A549 (cell line): ENCODE measurements around the gene MROH7. TPM values are rescaled to one million over a fixed set of nuclear protein-coding genes. Genes with fewer than 3 reads are reported as not detected.

Source experiments
- ATAC-seq, 2 experiments: fragments of 200-7000 bp in 1 of 2; fragments of >200 bp in 1 of 2; cut with Nextera tagmentation in 1 of 2; cut with Tn5 transposase in 1 of 2; 3 replicates each; pipeline versions ENCODE4 v1.8.0 to v1.9.1; 2018 to 2020; ENCODE audit warnings: mild to moderate bottlenecking in 1 of 2, moderate library complexity in 1 of 2
- CTCF ChIA-PET: fragments of 300-600 bp; sonication (Branson Sonifier 250); formaldehyde crosslinking; extraction: SDS; loops from one replicate; lab custom pipeline; 2021; ENCODE audit warnings: antibody characterized with exemption, inconsistent platforms; lab: Yijun Ruan, JAX
- POLR2A ChIA-PET: fragments of 350-600 bp; formaldehyde crosslinking; extraction: SDS; loops from one replicate; lab custom pipeline; 2021; ENCODE audit warnings: antibody characterized with exemption, inconsistent platforms; lab: Yijun Ruan, JAX
- DNase-seq, 2 experiments: peaks; one replicate each; pipeline versions ENCODE4 v3.0.0 to v3.0.0-alpha.2; 2011 to 2016; ENCODE audit warnings: low read depth in 1 of 2, low spot score in 1 of 2
- FAIRE-seq: peaks from 2 replicates; lab custom pipeline; 2011; peaks lifted over from hg19 to GRCh38; lab: Jason Lieb, UNC
- H3K27ac ChIP-seq, 2 experiments: fragments of >200 bp; sonication (Bioruptor Twin); formaldehyde crosslinking; 3 replicates each; pipeline ENCODE4 v1.5.1; 2016 to 2017
- H3K4me1 ChIP-seq: fragments of >200 bp; sonication (Bioruptor Twin); formaldehyde crosslinking; 3 replicates; pipeline ENCODE4 v1.6.1; 2016
- H3K4me2 ChIP-seq: fragments of >200 bp; sonication (Bioruptor Twin); formaldehyde crosslinking; 3 replicates; pipeline ENCODE4 v1.6.1; 2016
- H3K4me3 ChIP-seq: fragments of >200 bp; sonication (Bioruptor Twin); formaldehyde crosslinking; 3 replicates; pipeline ENCODE4 v1.5.1; 2016
- H3K9me3 ChIP-seq: fragments of >200 bp; sonication (Bioruptor Twin); formaldehyde crosslinking; 3 replicates; pipeline ENCODE4 v1.6.1; 2016
- BCL3 ChIP-seq: fragments of >200 bp; sonication (Bioruptor Twin); formaldehyde crosslinking; IDR thresholded peaks from 3 replicates; pipeline ENCODE4 v1.6.1; 2016
- CHD2 ChIP-seq: fragments of 150-350 bp; IDR thresholded peaks from 2 replicates; pipeline ENCODE4 v1.6.1; 2014; ENCODE audit warnings: low read length; ENCODE audit not compliant: partially characterized antibody
- EHMT2 ChIP-seq: fragments of 200-600 bp; sonication (generic); IDR thresholded peaks from 2 replicates; pipeline ENCODE4 v1.6.1; 2016; ENCODE audit warnings: antibody characterized with exemption, low read depth, mild to moderate bottlenecking, moderate library complexity
- FOSB ChIP-seq: fragments of 250-450 bp; sonication (Bioruptor Pico); IDR thresholded peaks from 2 replicates; pipeline ENCODE4 v1.5.0; 2020; ENCODE audit warnings: mild to moderate bottlenecking, moderate library complexity
- FOXS1 ChIP-seq: fragments of 250-450 bp; sonication (Bioruptor Pico); IDR thresholded peaks from 2 replicates; pipeline ENCODE4 v1.5.0; 2020; ENCODE audit warnings: mild to moderate bottlenecking, moderate library complexity
- HOXA7 ChIP-seq: fragments of 250-450 bp; sonication (Bioruptor Pico); IDR thresholded peaks from 2 replicates; pipeline ENCODE4 v1.5.0; 2020; ENCODE audit warnings: mild to moderate bottlenecking, moderate library complexity
- MAFK ChIP-seq: fragments of 450-650 bp; IDR thresholded peaks from 2 replicates; pipeline ENCODE4 v1.6.1; 2014; ENCODE audit not compliant: partially characterized antibody
- MAX ChIP-seq: IDR thresholded peaks from 2 replicates; pipeline ENCODE4 v1.6.1; 2012
- MAZ ChIP-seq: fragments of 150-350 bp; IDR thresholded peaks from 2 replicates; pipeline ENCODE4 v1.6.1; 2014; ENCODE audit warnings: antibody characterized with exemption, low read depth, low read length, borderline replicate concordance
- NFE2L2 ChIP-seq: fragments of 150-350 bp; conservative IDR thresholded peaks from 2 replicates; pipeline ENCODE4 v1.6.1; 2014; ENCODE audit warnings: low read length
- RCOR1 ChIP-seq: fragments of 150-350 bp; IDR thresholded peaks from 2 replicates; pipeline ENCODE4 v1.6.1; 2014; ENCODE audit warnings: antibody characterized with exemption, low read length, low read depth
- RFX5 ChIP-seq: fragments of 450-650 bp; IDR thresholded peaks from 2 replicates; pipeline ENCODE4 v1.7.1; 2014; ENCODE audit warnings: antibody characterized with exemption, mild to moderate bottlenecking, moderate library complexity
- RNF2 ChIP-seq: fragments of 200-600 bp; sonication (generic); IDR thresholded peaks from 2 replicates; pipeline ENCODE4 v1.6.1; 2016; ENCODE audit warnings: low read depth, mild to moderate bottlenecking, antibody characterized with exemption, moderate library complexity, borderline replicate concordance
- ZC3H11A ChIP-seq: fragments of 450-650 bp; IDR thresholded peaks from 2 replicates; pipeline ENCODE4 v1.6.1; 2014; ENCODE audit warnings: antibody characterized with exemption, mild to moderate bottlenecking
- ZNF302 ChIP-seq: fragments of 250-450 bp; sonication (Bioruptor Pico); IDR thresholded peaks from 2 replicates; pipeline ENCODE4 v1.9.0; 2021; ENCODE audit warnings: inconsistent platforms, mild to moderate bottlenecking, moderate library complexity
- ZSCAN20 ChIP-seq: fragments of 250-450 bp; sonication (Bioruptor Pico); IDR thresholded peaks from 2 replicates; pipeline ENCODE4 v1.8.0; 2022; ENCODE audit warnings: mild to moderate bottlenecking, moderate library complexity
- WGBS: methylation state at CpG from one replicate; pipeline ENCODE4 v1.1.6; 2017; ENCODE audit errors: missing lambda C conversion rate; 5-methylcytosine and 5-hydroxymethylcytosine counted together
- polyA plus RNA-seq, 4 experiments: library from polyadenylated mRNA; depleted of rRNA in 3 of 4; stranded (reverse); fragments of >200 nt; fragmentation: RNase III in 1 of 4; extraction: RNeasy Plus Mini Kit Qiagen cat#74134 plus additional on column Dnase treatment in 1 of 4; gene quantifications; 2 replicates in 3 of 4; 3 replicates in 1 of 4; pipeline ENCODE4 v1.2.3, GENCODE V29; 2011 to 2017
- TF ChIP-seq, protein P1 (sequence below): fragments of 250-450 bp; sonication (Bioruptor Pico); IDR thresholded peaks from 2 replicates; pipeline ENCODE4 v1.5.0; 2021; ENCODE audit warnings: mild to moderate bottlenecking, moderate library complexity, borderline replicate concordance
- TF ChIP-seq, protein P2 (sequence below): fragments of 200-600 bp; sonication (generic); IDR thresholded peaks from 2 replicates; pipeline ENCODE4 v1.6.1; 2016; ENCODE audit warnings: antibody characterized with exemption, mild to moderate bottlenecking, moderate library complexity
- TF ChIP-seq, protein P3 (sequence below): fragments of >200 bp; sonication (Bioruptor Twin); formaldehyde crosslinking; IDR thresholded peaks from 2 replicates; pipeline ENCODE4 v1.6.1; 2016
- TF ChIP-seq, protein P4 (sequence below): fragments of >200 bp; sonication (Bioruptor Twin); formaldehyde crosslinking; IDR thresholded peaks from 3 replicates; pipeline ENCODE4 v1.5.1; 2016

The MROH7 gene
- polyA plus RNA-seq, 2 of the 4 experiments (the other 2 are of a cell fraction), result not detected

DNA sequence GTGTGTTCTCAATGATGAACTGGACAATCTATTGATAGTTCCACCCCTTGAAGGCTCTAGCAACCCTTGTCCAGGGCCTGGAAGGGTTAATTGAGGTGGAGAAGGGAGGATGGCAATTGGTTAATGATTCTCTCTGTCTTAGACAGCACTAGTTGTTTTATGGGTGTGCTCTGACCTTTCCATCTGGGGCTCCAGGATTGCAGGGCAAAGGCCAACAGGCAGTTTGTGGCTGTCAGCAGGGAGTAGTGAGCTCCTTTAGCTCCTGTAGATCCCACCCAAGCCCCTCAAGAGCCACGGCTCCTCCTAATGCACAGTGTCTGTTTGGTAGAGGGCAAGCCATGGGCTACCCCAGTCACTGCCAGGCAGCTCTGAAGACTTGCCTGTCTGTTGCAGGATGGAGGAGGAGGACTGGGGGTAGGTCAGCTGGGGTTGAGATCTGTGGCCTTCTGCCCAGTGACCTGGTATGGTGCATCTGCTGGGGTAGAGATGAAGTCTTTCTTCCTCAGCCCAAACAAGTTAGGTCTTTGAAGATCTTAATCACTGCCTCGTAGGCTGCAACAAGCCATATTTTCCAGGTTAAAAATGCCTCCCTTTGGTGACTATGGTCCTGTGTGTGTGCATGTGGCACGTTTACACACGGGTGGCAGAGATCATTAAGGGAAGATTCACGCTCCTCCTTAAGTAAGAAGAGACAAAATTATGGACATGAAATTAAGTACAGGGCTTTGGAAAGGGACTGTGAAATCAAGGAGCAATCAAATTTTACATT, 7.7 kb downstream of the MROH7 start:
- DNase-seq, result peak; percentile 18 to 28
- TF ChIP-seq, protein P1, sequence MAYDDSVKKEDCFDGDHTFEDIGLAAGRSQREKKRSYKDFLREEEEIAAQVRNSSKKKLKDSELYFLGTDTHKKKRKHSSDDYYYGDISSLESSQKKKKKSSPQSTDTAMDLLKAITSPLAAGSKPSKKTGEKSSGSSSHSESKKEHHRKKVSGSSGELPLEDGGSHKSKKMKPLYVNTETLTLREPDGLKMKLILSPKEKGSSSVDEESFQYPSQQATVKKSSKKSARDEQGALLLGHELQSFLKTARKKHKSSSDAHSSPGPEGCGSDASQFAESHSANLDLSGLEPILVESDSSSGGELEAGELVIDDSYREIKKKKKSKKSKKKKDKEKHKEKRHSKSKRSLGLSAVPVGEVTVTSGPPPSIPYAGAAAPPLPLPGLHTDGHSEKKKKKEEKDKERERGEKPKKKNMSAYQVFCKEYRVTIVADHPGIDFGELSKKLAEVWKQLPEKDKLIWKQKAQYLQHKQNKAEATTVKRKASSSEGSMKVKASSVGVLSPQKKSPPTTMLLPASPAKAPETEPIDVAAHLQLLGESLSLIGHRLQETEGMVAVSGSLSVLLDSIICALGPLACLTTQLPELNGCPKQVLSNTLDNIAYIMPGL (CRISPR knock-in tag), result no peak
- no peak for TF ChIP-seq ZSCAN20 (CRISPR knock-in tag)
- no peak for TF ChIP-seq MAFK
- TF ChIP-seq MAX, result no peak
- TF ChIP-seq RFX5, result no peak
- POLR2A ChIA-PET, result no interaction called here
- CTCF ChIA-PET, result interaction anchor here (1.1 kb wide), 1 partner anchor 21 kb away, joined by 4 read pairs; no protein-coding TSS in a partner anchor
- 17% methylated on average over 4 of the region's 5 CpGs for WGBS
- Histone ChIP-seq H3K4me3 (no peak overlapping the region), H3K4me1 (peaks cover 18% of the 10 kb centered on the region), H3K9me3 (peaks cover 5% of the 10 kb centered on the region; the same call in 1 of the 3 replicates), H3K4me2 (peak overlapping the region; percentile 60), H3K27ac (peak overlapping the region in 1 of 2 experiments; percentile 61; a peak in 2 of 6 replicates)
- FAIRE-seq, result no peak
- ATAC-seq, result peak; percentile 54 to 85; a peak in 4 of 6 replicates

DNA sequence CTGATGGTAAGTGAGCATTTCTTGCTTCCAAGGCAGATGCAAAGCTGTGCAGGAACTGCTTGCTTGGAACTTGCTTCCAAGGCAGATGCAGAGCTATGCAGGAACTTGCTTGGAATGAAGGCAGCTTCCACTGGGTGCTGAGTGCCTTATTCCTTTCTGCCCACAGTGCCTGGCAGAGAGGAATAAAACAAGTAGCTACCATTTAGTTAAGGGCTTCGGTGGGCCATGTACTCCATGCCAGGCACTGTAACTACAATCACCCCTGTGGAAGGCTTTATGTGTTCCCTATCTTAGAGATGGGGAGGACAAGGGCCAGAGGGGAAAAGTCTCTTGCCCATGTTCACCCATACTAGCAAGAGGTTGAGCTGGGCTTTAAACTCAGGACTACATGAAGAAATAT, 8.3 kb downstream of the MROH7 start:
- ChIA-PET CTCF (interaction anchor here (1.1 kb wide), 1 partner anchor 21 kb away, joined by 4 read pairs; no protein-coding TSS in a partner anchor), POLR2A (no interaction called here)
- FAIRE-seq, result no peak
- no peak for DNase-seq
- Histone ChIP-seq H3K4me2 (peak overlapping the region; percentile 60), H3K9me3 (no peaks in the 10 kb centered on the region), H3K27ac (peak overlapping the region in 1 of 2 experiments; percentile 61; a peak in 2 of 6 replicates), H3K4me3 (no peak overlapping the region), H3K4me1 (peaks cover 18% of the 10 kb centered on the region)
- ATAC-seq, result peak in 1 of 2 experiments; percentile 56; a peak in 3 of 6 replicates
- TF ChIP-seq, protein P2, sequence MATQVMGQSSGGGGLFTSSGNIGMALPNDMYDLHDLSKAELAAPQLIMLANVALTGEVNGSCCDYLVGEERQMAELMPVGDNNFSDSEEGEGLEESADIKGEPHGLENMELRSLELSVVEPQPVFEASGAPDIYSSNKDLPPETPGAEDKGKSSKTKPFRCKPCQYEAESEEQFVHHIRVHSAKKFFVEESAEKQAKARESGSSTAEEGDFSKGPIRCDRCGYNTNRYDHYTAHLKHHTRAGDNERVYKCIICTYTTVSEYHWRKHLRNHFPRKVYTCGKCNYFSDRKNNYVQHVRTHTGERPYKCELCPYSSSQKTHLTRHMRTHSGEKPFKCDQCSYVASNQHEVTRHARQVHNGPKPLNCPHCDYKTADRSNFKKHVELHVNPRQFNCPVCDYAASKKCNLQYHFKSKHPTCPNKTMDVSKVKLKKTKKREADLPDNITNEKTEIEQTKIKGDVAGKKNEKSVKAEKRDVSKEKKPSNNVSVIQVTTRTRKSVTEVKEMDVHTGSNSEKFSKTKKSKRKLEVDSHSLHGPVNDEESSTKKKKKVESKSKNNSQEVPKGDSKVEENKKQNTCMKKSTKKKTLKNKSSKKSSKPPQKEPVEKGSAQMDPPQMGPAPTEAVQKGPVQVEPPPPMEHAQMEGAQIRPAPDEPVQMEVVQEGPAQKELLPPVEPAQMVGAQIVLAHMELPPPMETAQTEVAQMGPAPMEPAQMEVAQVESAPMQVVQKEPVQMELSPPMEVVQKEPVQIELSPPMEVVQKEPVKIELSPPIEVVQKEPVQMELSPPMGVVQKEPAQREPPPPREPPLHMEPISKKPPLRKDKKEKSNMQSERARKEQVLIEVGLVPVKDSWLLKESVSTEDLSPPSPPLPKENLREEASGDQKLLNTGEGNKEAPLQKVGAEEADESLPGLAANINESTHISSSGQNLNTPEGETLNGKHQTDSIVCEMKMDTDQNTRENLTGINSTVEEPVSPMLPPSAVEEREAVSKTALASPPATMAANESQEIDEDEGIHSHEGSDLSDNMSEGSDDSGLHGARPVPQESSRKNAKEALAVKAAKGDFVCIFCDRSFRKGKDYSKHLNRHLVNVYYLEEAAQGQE, result no peak
- TF ChIP-seq MAZ (no peak), HOXA7 (no peak), FOSB (CRISPR knock-in tag) (no peak), FOXS1 (CRISPR knock-in tag) (no peak), RCOR1 (no peak), RNF2 (no peak), EHMT2 (no peak), NFE2L2 (no peak), ZC3H11A (no peak), BCL3 (no peak), CHD2 (no peak), ZNF302 (CRISPR knock-in tag) (no peak)
- TF ChIP-seq, protein P3, sequence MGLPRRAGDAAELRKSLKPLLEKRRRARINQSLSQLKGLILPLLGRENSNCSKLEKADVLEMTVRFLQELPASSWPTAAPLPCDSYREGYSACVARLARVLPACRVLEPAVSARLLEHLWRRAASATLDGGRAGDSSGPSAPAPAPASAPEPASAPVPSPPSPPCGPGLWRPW, result no peak
- TF ChIP-seq, protein P4, sequence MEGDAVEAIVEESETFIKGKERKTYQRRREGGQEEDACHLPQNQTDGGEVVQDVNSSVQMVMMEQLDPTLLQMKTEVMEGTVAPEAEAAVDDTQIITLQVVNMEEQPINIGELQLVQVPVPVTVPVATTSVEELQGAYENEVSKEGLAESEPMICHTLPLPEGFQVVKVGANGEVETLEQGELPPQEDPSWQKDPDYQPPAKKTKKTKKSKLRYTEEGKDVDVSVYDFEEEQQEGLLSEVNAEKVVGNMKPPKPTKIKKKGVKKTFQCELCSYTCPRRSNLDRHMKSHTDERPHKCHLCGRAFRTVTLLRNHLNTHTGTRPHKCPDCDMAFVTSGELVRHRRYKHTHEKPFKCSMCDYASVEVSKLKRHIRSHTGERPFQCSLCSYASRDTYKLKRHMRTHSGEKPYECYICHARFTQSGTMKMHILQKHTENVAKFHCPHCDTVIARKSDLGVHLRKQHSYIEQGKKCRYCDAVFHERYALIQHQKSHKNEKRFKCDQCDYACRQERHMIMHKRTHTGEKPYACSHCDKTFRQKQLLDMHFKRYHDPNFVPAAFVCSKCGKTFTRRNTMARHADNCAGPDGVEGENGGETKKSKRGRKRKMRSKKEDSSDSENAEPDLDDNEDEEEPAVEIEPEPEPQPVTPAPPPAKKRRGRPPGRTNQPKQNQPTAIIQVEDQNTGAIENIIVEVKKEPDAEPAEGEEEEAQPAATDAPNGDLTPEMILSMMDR, result no peak
- WGBS, result 86% methylated on average over 1 of the region's 1 CpG
